Stimulated activated CD8-positive, alpha-beta memory T cell treated with anti-CD3 and anti-CD28 coated beads, Interleukin-7, amount 100 ng/mL, for 1 hour (primary cell): ENCODE measurements around the gene HTT-AS.
"Not testable (repeated sequence)": the region's sequence is repeated elsewhere in the genome, so short reads cannot be mapped to it uniquely, and the experiment has no call there.

Experiments used
- DNase-seq, 2 donors: peaks; one replicate each; pipeline ENCODE4 v3.0.0-alpha.2; 2020; ENCODE audit warnings: low read depth in 2 of 2

Gene HTT-AS

DNA sequence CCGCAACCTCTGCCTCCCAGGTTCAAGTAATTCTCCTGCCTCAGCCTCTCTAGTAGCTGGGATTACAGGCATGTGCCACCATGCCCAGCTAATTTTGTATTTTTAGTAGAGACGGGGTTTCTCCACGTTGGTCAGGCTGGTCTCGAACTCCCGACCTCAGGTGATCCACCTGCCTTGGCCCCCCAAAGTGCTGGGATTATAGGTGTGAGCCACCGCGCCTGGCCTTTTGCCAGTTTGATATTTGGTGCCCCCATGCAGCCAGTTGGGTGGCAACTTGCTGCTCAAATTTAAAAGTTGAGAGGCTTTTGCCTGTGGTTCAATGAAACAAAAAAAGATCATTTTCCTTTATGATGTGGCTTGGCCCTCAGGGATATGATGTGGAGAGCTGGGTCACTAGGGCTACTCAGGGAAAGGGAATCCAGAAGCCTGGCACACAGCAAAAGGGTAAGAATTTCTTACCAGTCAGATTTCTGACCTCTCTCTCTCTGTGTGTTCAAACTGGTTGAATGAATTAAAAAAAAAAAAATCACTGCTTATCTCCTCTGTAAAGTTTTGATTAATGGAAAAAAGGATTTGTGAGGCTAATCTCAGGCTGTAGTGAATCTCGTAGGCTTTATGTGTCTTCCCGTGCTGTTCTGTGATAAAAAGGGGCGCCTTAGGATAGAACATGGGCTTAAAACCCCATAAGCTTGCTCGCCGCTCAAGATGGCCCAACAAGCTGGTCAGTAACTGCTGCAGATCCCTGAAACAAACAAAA lies 23.0 kb downstream of the HTT-AS start:
- not testable (repeated sequence) for DNase-seq

GRCh38 chr4:3047464-3048286 lies 26.7 kb downstream of the HTT-AS start:
- peak; percentile 32 for DNase-seq

GRCh38 chr4:3046623-3047022 lies 27.7 kb downstream of the HTT-AS start:
- no peak for DNase-seq

GRCh38 chr4:3046162-3046561 lies 28.2 kb downstream of the HTT-AS start:
- no peak for DNase-seq

GRCh38 chr4:3044870-3045819 lies 29.2 kb downstream of the HTT-AS start:
- DNase-seq, result peak; percentile 43 to 56

GRCh38 chr4:3043282-3044020 lies 30.9 kb downstream of the HTT-AS start:
- no peak for DNase-seq

DNA sequence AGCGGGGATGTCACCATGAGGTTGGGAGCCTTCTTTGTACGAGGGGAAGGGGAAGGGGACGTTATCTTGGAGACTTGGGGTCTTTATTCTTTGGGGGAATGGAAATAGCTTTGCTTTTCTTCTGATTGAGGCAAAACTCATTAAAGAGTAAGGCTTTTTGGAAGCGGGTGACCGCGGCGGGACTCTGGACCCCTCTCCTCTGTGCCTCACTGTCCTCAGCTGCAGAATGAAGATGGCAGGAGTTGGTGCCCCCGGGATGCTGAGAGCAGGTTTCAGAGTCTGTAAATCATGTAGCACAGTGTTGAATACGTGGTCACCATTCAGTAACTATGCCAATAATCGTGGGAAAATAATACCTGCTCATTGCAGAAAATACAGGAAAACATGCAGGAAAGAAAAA lies 32.1 kb downstream of the HTT-AS start:
- no peak for DNase-seq

DNA sequence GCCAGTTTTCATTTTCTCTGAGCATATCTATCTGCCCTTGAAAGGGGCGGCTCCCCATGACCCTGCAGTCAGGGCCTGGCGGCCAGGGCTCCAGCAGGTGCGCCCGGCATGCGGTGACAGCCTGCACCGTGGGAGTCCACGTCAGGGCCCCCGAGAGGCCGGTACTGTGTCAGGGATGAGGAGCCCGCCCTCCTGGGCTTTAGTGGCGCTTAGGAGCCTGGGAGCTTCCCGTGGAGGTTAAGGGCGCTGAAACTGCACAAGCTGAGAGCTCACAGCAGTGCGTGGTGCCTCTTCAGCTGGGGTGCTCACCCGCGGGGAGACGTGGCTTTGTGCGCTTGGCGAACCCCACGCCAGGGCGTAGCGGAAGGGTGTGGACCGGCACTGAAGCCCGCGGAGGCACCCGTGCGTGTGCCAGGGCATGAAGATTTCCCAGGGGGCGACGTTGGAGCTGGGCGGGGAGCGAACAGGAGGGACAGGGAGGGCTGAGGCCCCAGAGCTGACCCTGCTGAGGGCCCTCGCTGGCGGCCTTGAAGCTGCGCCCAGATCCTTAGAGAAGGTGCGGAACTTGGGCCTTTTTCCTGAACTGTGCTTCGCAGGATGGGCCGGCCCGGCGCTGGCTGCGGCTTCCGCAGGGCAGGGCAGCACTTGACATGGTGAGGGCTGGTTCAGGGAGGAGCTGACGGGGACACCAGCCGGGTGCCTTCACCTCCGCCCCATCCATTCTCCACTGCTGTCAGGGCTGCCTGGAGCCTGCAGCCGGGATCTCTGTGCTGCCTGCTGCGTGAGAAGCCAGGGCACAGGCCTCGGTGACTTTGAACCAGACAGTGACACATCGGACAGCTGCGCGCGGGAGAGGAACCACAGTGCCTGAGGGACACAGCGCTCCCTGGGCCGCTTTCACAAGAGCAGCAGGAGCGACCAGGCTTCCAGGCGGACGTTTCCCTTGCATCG lies 32.9 kb downstream of the HTT-AS start:
- DNase-seq, result no peak

DNA sequence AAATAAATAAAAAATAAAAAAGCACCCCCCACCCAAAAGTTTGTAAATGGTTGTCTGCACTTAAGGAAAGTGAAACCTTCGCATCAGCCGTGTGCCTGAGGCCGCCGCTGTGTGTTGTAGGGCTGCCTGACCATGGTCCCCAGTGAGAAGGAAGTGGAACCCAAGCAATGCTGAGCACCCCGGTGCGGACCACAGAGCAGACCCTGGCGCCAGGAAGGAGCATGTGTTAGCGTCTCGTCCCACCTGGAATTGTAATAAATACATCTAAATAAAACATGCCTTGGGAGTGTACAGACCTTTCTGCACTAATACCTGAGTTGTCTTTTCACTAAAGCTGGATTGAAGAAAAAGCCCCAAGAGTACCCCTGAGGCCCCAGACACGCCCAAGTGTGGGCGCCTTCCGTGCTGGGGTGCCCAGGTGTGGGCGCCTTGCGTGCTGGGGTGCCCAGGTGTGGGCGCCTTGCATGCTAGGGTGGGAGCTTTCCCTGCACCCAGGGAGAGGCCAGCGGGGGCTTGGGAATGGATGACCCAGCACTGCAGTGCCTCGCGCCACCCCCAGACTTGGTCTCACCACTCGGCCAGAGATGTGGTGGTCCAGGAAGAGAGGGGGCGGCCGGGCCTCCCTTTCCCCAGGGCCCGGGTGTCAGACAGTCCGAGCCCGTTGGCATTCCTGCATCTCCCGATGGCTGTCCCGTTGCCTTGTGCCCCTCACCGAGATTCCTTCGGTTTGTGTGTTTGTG lies 33.7 kb downstream of the HTT-AS start:
- DNase-seq, result no peak

GRCh38 chr4:3039706-3040366 lies 34.5 kb downstream of the HTT-AS start:
- DNase-seq, result no peak

DNA sequence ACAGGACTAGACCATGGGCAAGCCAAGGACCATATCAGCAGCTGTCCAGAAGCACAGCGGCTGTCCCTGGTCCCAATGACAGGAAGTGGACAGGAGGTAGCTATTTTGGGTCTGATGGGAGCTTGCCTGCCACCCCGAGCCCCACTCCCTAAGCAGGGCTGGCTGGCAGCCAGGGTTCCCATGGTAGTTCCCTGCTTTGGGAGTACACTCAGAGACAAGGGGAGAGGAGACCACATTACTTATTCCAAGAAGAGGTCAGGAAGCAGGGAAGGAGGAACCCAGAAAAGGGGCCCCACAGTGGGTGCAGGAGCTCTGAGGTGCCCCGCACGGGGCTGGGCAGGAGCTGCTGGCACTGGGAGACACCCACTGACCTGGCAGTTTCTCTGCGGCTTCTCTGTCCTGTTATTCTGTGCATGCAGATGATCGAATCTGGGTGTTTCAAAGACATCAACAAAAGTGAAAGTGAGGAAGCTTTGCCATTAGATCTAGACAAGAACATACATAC lies 36.3 kb downstream of the HTT-AS start:
- no peak for DNase-seq

- DNase-seq, result no peak
These were observed 38.0 kb downstream of the HTT-AS start for GRCh38 chr4:3036131-3036952.

GRCh38 chr4:3035674-3036073 lies 38.7 kb downstream of the HTT-AS start:
- no peak for DNase-seq

- DNase-seq, result no peak
These were observed 39.1 kb downstream of the HTT-AS start for GRCh38 chr4:3035249-3035648.

- DNase-seq, result no peak
These were observed 40.1 kb downstream of the HTT-AS start for GRCh38 chr4:3034231-3034630.

DNA sequence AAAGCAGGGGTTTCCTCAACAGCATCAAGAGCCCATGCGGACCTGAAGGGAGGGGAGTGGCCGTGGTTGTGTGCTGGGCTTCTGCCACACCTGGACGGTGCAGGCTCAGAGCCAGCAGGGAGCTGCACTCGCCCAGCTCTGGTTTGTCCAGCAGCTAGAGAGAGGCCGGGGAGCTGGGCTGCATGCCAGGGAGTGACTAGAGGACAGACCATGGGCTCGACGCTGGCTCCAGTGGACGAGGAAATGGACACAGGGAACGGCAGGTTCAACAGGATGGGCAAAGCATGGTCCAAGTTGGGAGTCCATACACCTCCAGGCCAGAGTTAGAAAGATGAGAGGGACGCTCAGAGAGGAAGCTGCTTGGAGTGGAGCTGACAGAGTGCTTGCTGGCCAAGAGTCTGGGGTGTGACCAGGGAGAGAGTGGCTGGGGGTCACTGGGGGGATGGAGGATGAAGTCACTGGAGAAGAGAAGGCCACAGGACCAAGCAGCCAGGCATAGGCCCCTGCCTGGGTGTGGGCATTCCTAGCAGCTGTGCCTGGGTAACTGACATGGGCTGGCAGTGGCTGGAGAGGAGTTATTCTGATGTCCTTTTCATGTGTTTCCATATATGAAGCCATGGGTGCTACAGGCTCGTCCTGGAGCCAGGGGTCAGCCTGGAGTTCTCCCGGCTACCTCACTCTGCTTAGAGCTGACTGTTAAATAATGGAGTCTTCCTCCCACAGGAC lies 42.8 kb downstream of the HTT-AS start:
- no peak for DNase-seq
